Right kidney (tissue), 1 donor: ENCODE measurements around the gene UGT2B10.

Experiments used
- DNase-seq: peaks from one replicate; pipeline ENCODE4 v3.0.0-alpha.2; 2016

The UGT2B10 gene

DNA sequence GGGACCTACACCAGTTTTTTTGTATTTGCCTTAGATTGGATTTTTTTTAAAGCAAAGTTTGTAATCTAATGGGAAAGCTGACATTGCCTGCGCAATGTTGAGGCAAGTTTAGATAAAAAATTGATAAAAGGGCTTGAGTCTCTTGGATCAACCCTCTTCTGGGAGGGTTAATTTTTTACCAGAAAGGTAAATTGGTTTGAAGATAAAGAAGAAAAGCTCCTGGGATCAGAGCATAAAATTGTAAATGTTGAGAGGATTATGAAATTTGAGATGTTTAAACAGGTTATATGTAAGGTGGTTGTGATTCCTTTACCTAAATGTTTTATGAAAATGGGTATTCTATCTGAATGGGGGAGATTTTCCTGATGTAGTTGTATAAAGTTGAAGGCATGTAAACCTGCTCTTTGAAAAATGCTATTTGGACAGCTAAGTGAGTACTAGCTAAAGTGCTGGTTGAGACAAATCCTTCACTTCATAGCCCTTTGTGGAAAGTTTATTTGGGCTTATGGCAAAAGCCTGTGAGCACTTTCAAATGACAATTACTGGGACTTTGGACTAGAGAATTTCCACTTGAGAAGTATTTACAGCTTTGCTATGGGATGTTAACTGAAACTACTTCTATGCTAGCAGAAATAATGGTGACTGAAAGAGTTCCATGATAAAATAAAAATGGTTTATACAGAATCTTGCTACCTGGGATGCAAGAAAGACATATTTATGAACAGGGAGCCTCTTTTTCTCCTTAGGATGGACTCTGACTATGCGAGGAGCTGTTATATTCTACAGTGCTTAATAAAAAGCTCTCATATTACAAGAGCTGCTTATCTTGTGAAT is 56.2 kb downstream of the UGT2B10 start:
- no peak for DNase-seq

DNA sequence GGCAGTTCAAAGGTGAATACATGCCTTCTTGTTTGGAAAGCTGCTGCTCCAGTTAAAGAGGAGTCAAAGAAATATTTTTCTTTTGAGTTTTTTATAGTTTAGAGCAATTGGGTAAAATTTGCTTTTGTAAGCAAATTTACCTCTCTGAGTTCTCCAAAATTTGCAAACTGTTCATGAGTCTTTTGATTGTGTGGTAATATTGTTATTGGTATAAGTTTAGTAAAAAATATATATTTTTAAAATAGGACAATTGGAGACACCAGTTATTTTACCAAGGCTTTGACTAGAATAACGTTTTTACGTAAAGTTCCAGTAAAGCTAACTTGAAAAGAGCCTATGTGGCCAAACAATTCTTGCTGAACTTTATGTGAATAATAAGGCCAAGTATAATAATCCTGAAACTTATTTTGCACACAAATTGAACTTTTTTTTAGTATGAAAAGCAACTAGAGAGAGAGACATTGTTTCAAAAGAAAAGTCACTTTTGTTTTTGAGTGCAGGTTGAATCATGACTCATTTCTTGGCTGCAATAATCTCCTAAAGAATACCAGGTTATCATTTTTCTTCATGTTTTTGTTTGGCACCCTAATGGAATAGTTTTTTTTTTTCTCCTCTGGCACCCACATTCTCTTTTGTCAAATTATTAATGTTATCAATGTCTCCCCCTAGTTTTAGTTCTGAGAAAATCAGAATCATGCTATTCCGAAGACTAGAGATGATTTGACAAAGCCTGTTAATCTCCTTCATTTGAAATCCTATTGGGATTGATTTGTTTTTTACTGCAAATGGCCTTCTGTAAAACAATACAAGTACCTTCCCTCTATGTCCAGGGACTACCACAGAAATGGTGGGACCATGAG is 57.1 kb downstream of the UGT2B10 start:
- DNase-seq: no peak

DNA sequence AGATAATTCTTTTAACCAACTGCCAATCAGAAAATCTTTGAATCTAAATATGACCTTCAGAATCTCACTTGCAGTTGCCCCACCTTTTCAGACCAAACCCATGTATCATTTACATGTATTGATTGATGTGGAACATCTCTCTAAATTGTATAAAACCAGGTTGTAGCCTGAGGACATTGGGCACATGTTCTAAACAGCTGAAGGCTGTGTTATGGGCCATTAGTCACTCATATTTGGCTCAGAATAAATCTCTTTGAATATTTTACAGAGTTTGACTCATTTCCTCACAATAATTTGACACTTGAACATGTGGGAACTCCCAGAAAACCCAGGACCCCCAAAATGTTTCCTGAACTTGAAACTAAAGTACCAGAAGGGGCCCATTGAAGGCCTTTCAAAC is 58.7 kb downstream of the UGT2B10 start:
- no peak for DNase-seq

DNA sequence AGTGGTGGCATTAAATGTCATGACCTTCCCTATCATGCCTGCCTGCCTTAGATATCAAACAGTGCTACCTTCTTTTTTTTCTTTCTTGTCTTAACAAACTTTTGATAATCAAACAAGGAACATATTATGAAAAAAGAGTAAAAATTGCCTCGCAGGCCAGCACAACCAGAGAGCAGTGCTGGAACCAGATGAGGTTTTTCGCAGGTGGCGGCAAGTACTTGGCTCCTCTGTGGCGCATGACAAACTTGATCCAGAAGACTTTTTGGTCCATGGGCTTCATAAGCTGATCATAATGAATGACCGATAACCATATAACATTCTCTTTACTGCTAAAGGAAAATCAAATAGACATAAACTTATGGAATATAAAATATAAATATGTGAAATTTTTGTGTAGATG is 61.8 kb downstream of the UGT2B10 start:
- no peak for DNase-seq

DNA sequence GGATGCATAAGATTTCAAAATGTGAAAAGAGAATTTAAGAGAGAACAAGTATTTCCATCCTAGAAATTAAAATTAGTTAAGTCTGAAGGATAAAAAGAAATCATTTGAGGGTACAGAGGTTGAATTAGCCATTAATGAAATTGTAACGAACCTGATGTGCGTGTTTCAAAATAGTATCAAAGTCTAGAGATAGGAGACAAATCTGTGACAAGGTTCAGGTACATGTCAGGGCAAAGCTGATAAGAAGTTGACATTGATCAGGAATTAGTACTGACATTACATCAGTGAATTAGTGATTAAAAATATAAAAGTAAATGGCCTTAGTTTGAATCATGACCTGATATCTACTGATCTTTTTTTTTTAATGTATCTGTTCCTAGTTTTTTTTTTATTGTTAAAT is 62.3 kb downstream of the UGT2B10 start:
- no peak for DNase-seq
